HCT116 (cell line): ENCODE measurements around the gene MGAT4C. TPM values are rescaled to one million over a fixed set of nuclear protein-coding genes. Genes with fewer than 3 reads are reported as not detected.

ENCODE experiments used
- ATAC-seq: fragments of 200-7000 bp; cut with Tn5 transposase; 2 replicates; pipeline ENCODE4 v1.9.1; 2020; ENCODE audit warnings: mild to moderate bottlenecking, moderate library complexity
- BruUV-seq: library from RNA; stranded (reverse); fragments of 400-500 nt; replicated peaks from 2 replicates; lab custom pipeline; 2021; lab: Mats Ljungman, UMichigan
- CTCF ChIA-PET: fragments of 300-600 bp; sonication (Branson Sonifier 250); formaldehyde crosslinking; loops from one replicate; lab custom pipeline; 2021; ENCODE audit warnings: antibody characterized with exemption; lab: Charles Lee
- POLR2A ChIA-PET: fragments of 300-600, 350-600 bp; sonication (Branson Sonifier 250); formaldehyde crosslinking; loops from one replicate; lab custom pipeline; 2021; ENCODE audit warnings: antibody characterized with exemption; lab: Charles Lee
- RAD21 ChIA-PET, 2 experiments: fragments of 300-600 bp; sonication (Branson Sonifier 250); formaldehyde crosslinking; loops; one replicate each; lab custom pipeline; 2023; ENCODE audit warnings: low total read pairs in 2 of 2; ENCODE audit not compliant: uncharacterized antibody in 2 of 2, unreplicated experiment in 2 of 2, low non-redundant PET in 1 of 2; lab: Charles Lee
- DNase-seq: peaks from one replicate; pipeline ENCODE4 v3.0.0-alpha.2; 2010; ENCODE audit warnings: low read depth, low spot score
- H2AFZ ChIP-seq: fragments of 200-600 bp; shearing (Covaris generic), sonication (generic); 2 replicates; pipeline ENCODE4 v1.6.1; 2017; ENCODE audit warnings: low read depth, mixed run types, mixed read lengths, antibody characterized with exemption, low read length; ENCODE audit not compliant: poor library complexity, severe bottlenecking
- H3K27ac ChIP-seq: 2 replicates; pipeline ENCODE4 v1.5.1; 2012; ENCODE audit warnings: low read depth, low read length
- H3K27me3 ChIP-seq: fragments of 200-600 bp; sonication (generic); 2 replicates; pipeline ENCODE4 v1.6.1; 2016; ENCODE audit warnings: mixed run types, low read length, mixed read lengths; ENCODE audit not compliant: insufficient read depth
- H3K36me3 ChIP-seq, 2 experiments: fragments of 200-500 bp in 1 of 2; fragments of 200-600 bp in 1 of 2; sonication (Bioruptor generic) in 1 of 2; sonication (generic) in 1 of 2; 2 replicates each; pipeline versions ENCODE4 v1.5.1 to v1.6.1; 2014 to 2016; ENCODE audit warnings: low read length in 2 of 2, inconsistent platforms in 1 of 2, mixed read lengths in 1 of 2, mixed run types in 1 of 2; ENCODE audit not compliant: insufficient read depth in 2 of 2, control insufficient read depth in 1 of 2
- H3K4me1 ChIP-seq, 2 experiments: fragments of 200-600 bp in 1 of 2; sonication (generic) in 1 of 2; 2 replicates each; pipeline versions ENCODE4 v1.5.1 to v1.6.1; 2012 to 2017; ENCODE audit warnings: low read length in 2 of 2, inconsistent platforms in 1 of 2, mild to moderate bottlenecking in 1 of 2, mixed read lengths in 1 of 2, mixed run types in 1 of 2, moderate library complexity in 1 of 2; ENCODE audit not compliant: insufficient read depth in 2 of 2, control insufficient read depth in 1 of 2
- H3K4me2 ChIP-seq: fragments of 200-600 bp; sonication (generic); 2 replicates; pipeline ENCODE4 v1.6.1; 2017; ENCODE audit warnings: mixed run types, low read length, mixed read lengths
- H3K4me3 ChIP-seq, 2 experiments: fragments of 200-600 bp in 1 of 2; sonication (generic) in 1 of 2; replicated peaks in 1 of 2; 2 replicates each; pipeline ENCODE4 v1.5.1; 2011 to 2016; ENCODE audit warnings: low read length in 2 of 2, control low read depth in 1 of 2, low read depth in 1 of 2, mild to moderate bottlenecking in 1 of 2, mixed read lengths in 1 of 2, mixed run types in 1 of 2
- H3K79me2 ChIP-seq: fragments of 200-600 bp; sonication (generic); 2 replicates; pipeline ENCODE4 v1.6.1; 2017; ENCODE audit warnings: mild to moderate bottlenecking, mixed run types, low read length, moderate library complexity, mixed read lengths; ENCODE audit not compliant: insufficient read depth
- H3K9ac ChIP-seq: fragments of 200-600 bp; sonication (generic); 2 replicates; pipeline ENCODE4 v1.6.1; 2016; ENCODE audit warnings: low read length, mixed read lengths
- H3K9me2 ChIP-seq: fragments of 200-600 bp; sonication (generic), shearing (Covaris generic); 2 replicates; pipeline ENCODE4 v1.6.1; 2017; ENCODE audit warnings: mixed run types, mild to moderate bottlenecking, moderate library complexity; ENCODE audit not compliant: insufficient read depth
- H3K9me3 ChIP-seq, 2 experiments: fragments of 200-500 bp in 1 of 2; fragments of 200-600 bp in 1 of 2; sonication (Bioruptor generic) in 1 of 2; sonication (generic) in 1 of 2; 2 replicates each; pipeline ENCODE4 v1.6.1; 2014 to 2017; ENCODE audit warnings: low read length in 2 of 2, mixed read lengths in 2 of 2, inconsistent platforms in 1 of 2, low read depth in 1 of 2, mild to moderate bottlenecking in 1 of 2, mixed run types in 1 of 2, moderate library complexity in 1 of 2; ENCODE audit not compliant: control insufficient read depth in 1 of 2, insufficient read depth in 1 of 2
- H4K20me1 ChIP-seq: fragments of 200-600 bp; sonication (generic), shearing (Covaris generic); 2 replicates; pipeline ENCODE4 v1.6.1; 2017; ENCODE audit warnings: mixed run types, mild to moderate bottlenecking, moderate library complexity; ENCODE audit not compliant: insufficient read depth
- CBX3 ChIP-seq: IDR thresholded peaks from 2 replicates; pipeline ENCODE4 v1.6.1; 2012; ENCODE audit warnings: low read depth
- CEBPB ChIP-seq: IDR thresholded peaks from 2 replicates; pipeline ENCODE4 v1.6.1; 2012; ENCODE audit warnings: low read depth
- CTCF ChIP-seq, 3 experiments: fragments of 200-600 bp in 1 of 3; sonication (generic) in 1 of 3; IDR thresholded peaks in 2 of 3; conservative IDR thresholded peaks in 1 of 3; 2 replicates each; pipeline ENCODE4 v1.5.1; 2012 to 2017; ENCODE audit warnings: low read depth in 2 of 3, low read length in 2 of 3, antibody characterized with exemption in 1 of 3, borderline replicate concordance in 1 of 3, control low read depth in 1 of 3, mild to moderate bottlenecking in 1 of 3, mixed read lengths in 1 of 3, mixed run types in 1 of 3, moderate library complexity in 1 of 3; ENCODE audit not compliant: insufficient read depth in 1 of 3
- EGR1 ChIP-seq: IDR thresholded peaks from 2 replicates; pipeline ENCODE4 v1.6.1; 2012; ENCODE audit warnings: low read depth
- ELF1 ChIP-seq: IDR thresholded peaks from 2 replicates; pipeline ENCODE4 v1.6.1; 2012; ENCODE audit warnings: low read depth, borderline replicate concordance
- EZH2 ChIP-seq: fragments of 200-600 bp; sonication (generic); IDR thresholded peaks from 2 replicates; pipeline ENCODE4 v1.6.1; 2017; ENCODE audit warnings: antibody characterized with exemption, mixed run types
- FOSL1 ChIP-seq: IDR thresholded peaks from 2 replicates; pipeline ENCODE4 v1.6.1; 2012; ENCODE audit warnings: low read depth
- JUND ChIP-seq: IDR thresholded peaks from 2 replicates; pipeline ENCODE4 v1.6.1; 2012
- MAX ChIP-seq: IDR thresholded peaks from 2 replicates; pipeline ENCODE4 v1.6.1; 2012
- POLR2A ChIP-seq: IDR thresholded peaks from 2 replicates; pipeline ENCODE4 v1.7.0; 2011; ENCODE audit warnings: borderline replicate concordance; ENCODE audit not compliant: insufficient read depth, insufficient read length; ENCODE audit errors: extremely low read depth
- POLR2AphosphoS5 ChIP-seq: IDR thresholded peaks from 2 replicates; pipeline ENCODE4 v1.6.1; 2011; ENCODE audit warnings: mild to moderate bottlenecking, low read depth, low read length, moderate library complexity
- SIN3A ChIP-seq: IDR thresholded peaks from 2 replicates; pipeline ENCODE4 v1.6.1; 2012; ENCODE audit warnings: low read depth
- SP1 ChIP-seq: IDR thresholded peaks from 2 replicates; pipeline ENCODE4 v1.6.1; 2012; ENCODE audit warnings: low read depth
- SRF ChIP-seq: IDR thresholded peaks from 2 replicates; pipeline ENCODE4 v1.6.1; 2012; ENCODE audit warnings: low read depth
- TCF7L2 ChIP-seq: IDR thresholded peaks from 2 replicates; pipeline ENCODE4 v1.7.0; 2011; ENCODE audit warnings: borderline replicate concordance, inconsistent platforms; ENCODE audit not compliant: insufficient read depth, insufficient read length; ENCODE audit errors: extremely low read depth
- ZFX ChIP-seq: fragments of 450-650 bp; IDR thresholded peaks from 2 replicates; pipeline ENCODE4 v1.6.1; 2017
- ZNF274 ChIP-seq: fragments of 200-500 bp; sonication (Bioruptor generic); IDR thresholded peaks from 2 replicates; pipeline ENCODE4 v1.6.1; 2014; ENCODE audit warnings: mild to moderate bottlenecking, low read depth, low read length, inconsistent platforms
- intact Hi-C: fragments of 100-400 bp; cut with micrococcal nuclease; formaldehyde crosslinking; loops from 2 replicates; pipeline ENCODE4 v1.10.0; 2022
- total RNA-seq: library from RNA; stranded (reverse); gene quantifications from one replicate; pipeline ENCODE4 v1.2.1, GENCODE V29; 2021; ENCODE audit not compliant: unreplicated experiment
- TF ChIP-seq, protein P1 (sequence below): IDR thresholded peaks from 2 replicates; pipeline ENCODE4 v1.6.1; 2012
- TF ChIP-seq, protein P2 (sequence below): IDR thresholded peaks from 2 replicates; pipeline ENCODE4 v1.6.1; 2011; ENCODE audit warnings: mild to moderate bottlenecking, low read length, moderate library complexity; ENCODE audit not compliant: insufficient replicate concordance; ENCODE audit errors: extremely low read depth

Gene MGAT4C
- total RNA-seq, 1 experiment from 2014 or later, result not detected

DNA sequence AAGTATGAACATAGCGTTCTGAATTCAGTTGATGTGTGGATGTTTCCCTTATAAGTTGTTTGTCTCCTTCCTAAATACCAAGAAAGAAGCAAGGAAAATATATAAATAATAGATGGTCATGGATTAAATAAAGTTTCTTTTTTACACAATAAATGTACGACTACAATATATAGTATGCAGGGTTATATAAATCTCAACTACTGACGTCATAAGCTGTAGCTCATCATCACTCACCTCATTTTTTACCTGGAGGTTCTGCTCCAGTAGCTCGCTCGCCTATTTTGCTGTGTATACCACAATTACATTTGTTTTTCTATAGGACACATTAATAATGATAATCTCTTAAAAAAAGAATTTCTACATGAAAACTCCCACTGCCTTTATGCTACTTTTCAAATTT lies 272.6 kb downstream of the MGAT4C start:
- no peaks in the 10 kb centered on the region for H3K27me3 ChIP-seq
- peaks cover 2 to 7% of the 10 kb centered on the region in 2 experiments; a peak in 2 of 4 replicates for H3K4me1 ChIP-seq
- H3K27ac ChIP-seq, result no peak overlapping the region
- H3K79me2 ChIP-seq, result no peaks in the 10 kb centered on the region
- ChIA-PET RAD21 (no interaction called here), CTCF (no interaction called here), POLR2A (no interaction called here)
- no peak for ATAC-seq
- H3K9me2 ChIP-seq, result no peaks in the 10 kb centered on the region
- H3K9ac ChIP-seq, result no peak overlapping the region
- no peak for DNase-seq
- TF ChIP-seq EGR1 (no peak), POLR2A (no peak), ELF1 (no peak)
- no peaks in the 10 kb centered on the region for H4K20me1 ChIP-seq
- H3K4me3 ChIP-seq, result no peak overlapping the region
- no peaks in the 10 kb centered on the region for H3K9me3 ChIP-seq
- BruUV-seq, result no TSS peak
- intact Hi-C loops, result no loop called here
- no peak overlapping the region for H3K4me2 ChIP-seq
- H3K36me3 ChIP-seq, result no peaks in the 10 kb centered on the region
- no peak overlapping the region for H2AFZ ChIP-seq

- POLR2A ChIA-PET, result no interaction called here
- TF ChIP-seq CEBPB (no peak), EGR1 (no peak), ELF1 (no peak), FOSL1 (no peak), CTCF (IDR thresholded peaks at IDR 0.05 in 2 of 3, conservative IDR thresholded peaks at IDR 0.05 in 1 of 3; ENCODE audit: borderline replicate concordance in 1 of 3, insufficient read depth in 1 of 3, low read depth in 2 of 3, low read length in 2 of 3) (no peak), POLR2A (no peak), CBX3 (no peak), JUND (no peak), TCF7L2 (no peak), SIN3A (no peak), ZNF274 (no peak), SRF (no peak), SP1 (no peak), EZH2 (no peak), POLR2AphosphoS5 (no peak), MAX (no peak), ZFX (no peak)
- TF ChIP-seq, protein P1, sequence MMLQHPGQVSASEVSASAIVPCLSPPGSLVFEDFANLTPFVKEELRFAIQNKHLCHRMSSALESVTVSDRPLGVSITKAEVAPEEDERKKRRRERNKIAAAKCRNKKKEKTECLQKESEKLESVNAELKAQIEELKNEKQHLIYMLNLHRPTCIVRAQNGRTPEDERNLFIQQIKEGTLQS, result no peak
- TF ChIP-seq, protein P2, sequence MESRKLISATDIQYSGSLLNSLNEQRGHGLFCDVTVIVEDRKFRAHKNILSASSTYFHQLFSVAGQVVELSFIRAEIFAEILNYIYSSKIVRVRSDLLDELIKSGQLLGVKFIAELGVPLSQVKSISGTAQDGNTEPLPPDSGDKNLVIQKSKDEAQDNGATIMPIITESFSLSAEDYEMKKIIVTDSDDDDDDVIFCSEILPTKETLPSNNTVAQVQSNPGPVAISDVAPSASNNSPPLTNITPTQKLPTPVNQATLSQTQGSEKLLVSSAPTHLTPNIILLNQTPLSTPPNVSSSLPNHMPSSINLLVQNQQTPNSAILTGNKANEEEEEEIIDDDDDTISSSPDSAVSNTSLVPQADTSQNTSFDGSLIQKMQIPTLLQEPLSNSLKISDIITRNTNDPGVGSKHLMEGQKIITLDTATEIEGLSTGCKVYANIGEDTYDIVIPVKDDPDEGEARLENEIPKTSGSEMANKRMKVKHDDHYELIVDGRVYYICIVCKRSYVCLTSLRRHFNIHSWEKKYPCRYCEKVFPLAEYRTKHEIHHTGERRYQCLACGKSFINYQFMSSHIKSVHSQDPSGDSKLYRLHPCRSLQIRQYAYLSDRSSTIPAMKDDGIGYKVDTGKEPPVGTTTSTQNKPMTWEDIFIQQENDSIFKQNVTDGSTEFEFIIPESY, result no peak
These were observed 276.6 kb downstream of the MGAT4C start for GRCh38 chr12:85979641-85980040.

More at GRCh38 chr12:85979641-85980040, 276.6 kb downstream of the MGAT4C start:
- CTCF ChIA-PET, result no interaction called here
- Histone ChIP-seq H3K4me2 (no peak overlapping the region), H3K4me3 (no peak overlapping the region), H2AFZ (no peak overlapping the region), H3K4me1 (no peaks in the 10 kb centered on the region), H3K9me2 (no peaks in the 10 kb centered on the region), H3K27ac (no peak overlapping the region), H3K36me3 (no peaks in the 10 kb centered on the region), H4K20me1 (no peaks in the 10 kb centered on the region), H3K9me3 (no peaks in the 10 kb centered on the region), H3K27me3 (no peaks in the 10 kb centered on the region), H3K79me2 (no peaks in the 10 kb centered on the region), H3K9ac (no peak overlapping the region)
- DNase-seq (no peak), ATAC-seq (no peak)
- RAD21 ChIA-PET, result no interaction called here
- no TSS peak for BruUV-seq
- intact Hi-C loops, result no loop called here
